Endothelial cell of umbilical vein (primary cell): ENCODE measurements around the gene PIK3AP1. TPM values are rescaled to one million over a fixed set of nuclear protein-coding genes. Genes with fewer than 3 reads are reported as not detected.

Source experiments
- BruUV-seq: library from RNA; stranded (reverse); fragments of 400-500 nt; replicated peaks from 2 replicates; lab custom pipeline; 2021; lab: Mats Ljungman, UMichigan
- CTCF ChIA-PET: fragments of 300-600, 350-600 bp; sonication (Branson Sonifier 250); formaldehyde crosslinking; loops from one replicate; lab custom pipeline; 2021; ENCODE audit warnings: antibody characterized with exemption, inconsistent platforms; lab: Charles Lee
- POLR2A ChIA-PET: fragments of 300-600, 350-600 bp; sonication (Branson Sonifier 250); formaldehyde crosslinking; loops from one replicate; lab custom pipeline; 2021; ENCODE audit warnings: antibody characterized with exemption, inconsistent platforms; lab: Charles Lee
- DNase-seq: peaks from one replicate; pipeline ENCODE4 v3.0.0-alpha.2; 2011; ENCODE audit warnings: low read depth, low spot score
- FAIRE-seq: peaks from 2 replicates; lab custom pipeline; 2011; peaks lifted over from hg19 to GRCh38; lab: Jason Lieb, UNC
- H2AFZ ChIP-seq: 2 replicates; pipeline ENCODE4 v1.6.0; 2012; ENCODE audit warnings: low read depth, low read length, control low read depth, inconsistent platforms
- H3K27ac ChIP-seq: 2 replicates; pipeline ENCODE4 v1.5.1; 2011; ENCODE audit warnings: low read depth, mild to moderate bottlenecking, control low read depth, low read length, moderate library complexity; ENCODE audit not compliant: insufficient read depth
- H3K27me3 ChIP-seq, 2 experiments: 2 replicates each; pipeline versions ENCODE4 v1.6.0 to v1.6.1; 2011; ENCODE audit warnings: low read length in 2 of 2, mixed read lengths in 1 of 2; ENCODE audit not compliant: control insufficient read depth in 2 of 2, insufficient read depth in 2 of 2
- H3K36me3 ChIP-seq, 2 experiments: 2 replicates in 1 of 2; 3 replicates in 1 of 2; pipeline ENCODE4 v1.5.1; 2011; ENCODE audit warnings: low read length in 2 of 2, mild to moderate bottlenecking in 1 of 2, moderate library complexity in 1 of 2; ENCODE audit not compliant: control insufficient read depth in 2 of 2, insufficient read depth in 2 of 2; ENCODE audit errors: extremely low read depth in 1 of 2
- H3K4me1 ChIP-seq: 3 replicates; pipeline ENCODE4 v1.5.1; 2011; ENCODE audit warnings: mild to moderate bottlenecking, low read length; ENCODE audit not compliant: control insufficient read depth, insufficient read depth; ENCODE audit errors: extremely low read depth
- H3K4me2 ChIP-seq: 2 replicates; pipeline ENCODE4 v1.6.1; 2011; ENCODE audit warnings: low read length, control low read depth, mixed read lengths; ENCODE audit not compliant: insufficient read depth
- H3K4me3 ChIP-seq, 3 experiments: fragments of 200-600 bp in 1 of 3; sonication (generic), shearing (Covaris generic) in 1 of 3; replicated peaks in 1 of 3; 2 replicates each; pipeline ENCODE4 v1.5.1; 2011 to 2016; ENCODE audit warnings: control low read depth in 3 of 3, low read length in 3 of 3, mild to moderate bottlenecking in 2 of 3, inconsistent platforms in 1 of 3, low read depth in 1 of 3, moderate library complexity in 1 of 3; ENCODE audit not compliant: insufficient read depth in 1 of 3
- H3K79me2 ChIP-seq: 2 replicates; pipeline ENCODE4 v1.6.0; 2012; ENCODE audit warnings: low read length, inconsistent platforms; ENCODE audit not compliant: control insufficient read depth, insufficient read depth
- H3K9ac ChIP-seq: replicated peaks from 2 replicates; pipeline ENCODE3; 2011; ENCODE audit warnings: low read length, control low read depth; ENCODE audit not compliant: insufficient read depth; ENCODE audit errors: extremely low read depth
- H3K9me1 ChIP-seq: replicated peaks from 3 replicates; pipeline ENCODE4 v1.6.0; 2011; ENCODE audit warnings: mild to moderate bottlenecking, low read length; ENCODE audit not compliant: control insufficient read depth, insufficient read depth; ENCODE audit errors: extremely low read depth
- H3K9me3 ChIP-seq: replicated peaks from 2 replicates; pipeline ENCODE4 v1.5.1; 2012; ENCODE audit warnings: low read length, inconsistent platforms; ENCODE audit not compliant: control insufficient read depth, insufficient read depth
- H4K20me1 ChIP-seq: replicated peaks from 2 replicates; pipeline ENCODE3; 2011; ENCODE audit warnings: mild to moderate bottlenecking, low read length; ENCODE audit not compliant: control insufficient read depth, insufficient read depth; ENCODE audit errors: extremely low read depth
- CTCF ChIP-seq, 2 donors: IDR thresholded peaks; 1 replicate in 1 of 2; 2 replicates in 1 of 2; pipeline ENCODE4 v1.5.1; 2011; ENCODE audit warnings: low read length in 2 of 2, mild to moderate bottlenecking in 2 of 2, moderate library complexity in 2 of 2, control low read depth in 1 of 2, inconsistent platforms in 1 of 2, low read depth in 1 of 2; ENCODE audit not compliant: insufficient read depth in 1 of 2; ENCODE audit errors: extremely low read depth in 1 of 2
- EZH2 ChIP-seq: IDR thresholded peaks from 2 replicates; pipeline ENCODE4 v1.6.1; 2012; ENCODE audit warnings: borderline replicate concordance, low read depth, mild to moderate bottlenecking, moderate library complexity, low read length, inconsistent platforms; ENCODE audit not compliant: severe bottlenecking
- FOS ChIP-seq: IDR thresholded peaks from 2 replicates; pipeline ENCODE4 v1.6.1; 2011; ENCODE audit warnings: mild to moderate bottlenecking, low read length, moderate library complexity, borderline replicate concordance; ENCODE audit not compliant: insufficient read depth
- GATA2 ChIP-seq: IDR thresholded peaks from 2 replicates; pipeline ENCODE4 v1.7.0; 2011; ENCODE audit warnings: low read depth, mild to moderate bottlenecking, moderate library complexity, mixed read lengths, low read length; ENCODE audit not compliant: insufficient read length, insufficient read depth
- JUN ChIP-seq: IDR thresholded peaks from 2 replicates; pipeline ENCODE4 v1.6.1; 2011; ENCODE audit warnings: borderline replicate concordance, low read depth; ENCODE audit not compliant: insufficient read length, insufficient read depth
- MAX ChIP-seq: IDR thresholded peaks from 2 replicates; pipeline ENCODE4 v1.6.1; 2011; ENCODE audit not compliant: insufficient read depth, insufficient read length
- MYC ChIP-seq: IDR thresholded peaks from one replicate; pipeline ENCODE4 v1.6.1; 2011; ENCODE audit warnings: mild to moderate bottlenecking, low read depth, low read length
- POLR2A ChIP-seq: IDR thresholded peaks from 2 replicates; pipeline ENCODE4 v1.6.1; 2012; ENCODE audit warnings: low read depth, mild to moderate bottlenecking, control low read depth, low read length
- POLR2AphosphoS5 ChIP-seq: IDR thresholded peaks from 2 replicates; pipeline ENCODE4 v1.6.1; 2012; ENCODE audit warnings: low read depth, mild to moderate bottlenecking, control low read depth, low read length, moderate library complexity; ENCODE audit not compliant: insufficient read depth
- dilution Hi-C: fragments of 300-500 bp; cut with MboI; formaldehyde crosslinking; loops from one replicate; pipeline ENCODE4 v1.15.0; 2019; ENCODE audit warnings: low sequenced_read_pairs; ENCODE audit not compliant: extremely low pct_ligation_motif_present
- intact Hi-C: fragments of 100-400 bp; cut with micrococcal nuclease; formaldehyde crosslinking; loops from one replicate; pipeline ENCODE4 v1.10.0; 2022
- polyA plus RNA-seq, 4 experiments: library from polyadenylated mRNA; depleted of rRNA in 3 of 4; stranded (reverse) in 3 of 4; unstranded in 1 of 4; fragments of >200 nt; gene quantifications; 2 replicates each; pipeline versions ENCODE4 v1.2.1 to v1.2.3, GENCODE V29; 2011 to 2012; ENCODE audit warnings: missing spikeins in 1 of 4
- total RNA-seq: library from RNA; stranded (reverse); gene quantifications from 2 replicates; pipeline ENCODE4 v1.2.3, GENCODE V29; 2021

PIK3AP1 gene
- total and polyA plus RNA-seq, 2 donors (not counting 3 experiments of a cell fraction or from before 2014, with no cell fraction given), result 0.04 TPM; not detected in 1

GRCh38 chr10:96643920-96644319, 76.4 kb downstream of the PIK3AP1 start:
- Histone ChIP-seq H4K20me1 (no peaks in the 10 kb centered on the region), H3K36me3 (no peaks in the 10 kb centered on the region), H3K27me3 (peaks cover 0 to 6% of the 10 kb centered on the region in 2 experiments), H3K9me3 (no peaks in the 10 kb centered on the region), H3K4me2 (no peak overlapping the region), H3K27ac (no peak overlapping the region), H3K4me3 (no peak overlapping the region), H3K79me2 (no peaks in the 10 kb centered on the region), H2AFZ (no peak overlapping the region), H3K4me1 (no peaks in the 10 kb centered on the region), H3K9ac (no peak overlapping the region), H3K9me1 (no peaks in the 10 kb centered on the region)
- dilution Hi-C loops (no loop called here), intact Hi-C loops (loop anchor here (2.0 to 5.0 kb wide), 2 partner anchors 247 to 267 kb away; no protein-coding TSS in a partner anchor)
- no peak for TF ChIP-seq GATA2
- no peak for TF ChIP-seq POLR2A
- TF ChIP-seq POLR2AphosphoS5, result no peak
- no peak for TF ChIP-seq CTCF (IDR thresholded peaks at IDR 0.05; ENCODE audit: extremely low read depth in 1 of 2, insufficient read depth in 1 of 2, low read depth in 1 of 2, low read length in 2 of 2)
- TF ChIP-seq FOS, result no peak
- no peak for TF ChIP-seq EZH2
- no peak for TF ChIP-seq MYC
- TF ChIP-seq JUN, result no peak
- TF ChIP-seq MAX, result no peak
- DNase-seq (no peak), FAIRE-seq (no peak)
- BruUV-seq, result no TSS peak
- ChIA-PET POLR2A (no interaction called here), CTCF (interaction anchor here (0.8 to 0.9 kb wide), 3 partner anchors 100 to 236 kb away, joined by 3 to 4 read pairs (median 3); no protein-coding TSS in a partner anchor)
